Measurements from ENCODE around the gene PRR3.
A peak's percentile ranks its signal among the peaks of the same experiment; 100 is the strongest.
"Not testable (repeated sequence)": the region's sequence is repeated elsewhere in the genome, so short reads cannot be mapped to it uniquely, and the experiment has no call there.

Gene PRR3

GRCh38 chr6:30556906-30557682, at the start of gene PRR3:
TSS of gene PRR3 (plus strand) at chr6:30557295. CDS start at chr6:30557345, 50 bp downstream.
- Histone ChIP-seq H3K27me3 (ENCODE audit: control insufficient read depth, insufficient read depth, low read length) (no peaks in the 10 kb centered on the region), H3K4me1 (ENCODE audit: control insufficient read depth, insufficient read depth, low read length) (peaks cover 5% of the 10 kb centered on the region; the same call in 1 of the 2 replicates), H3K36me3 (ENCODE audit: control insufficient read depth, insufficient read depth, low read length) (peaks cover 35% of the 10 kb centered on the region), H3K4me3 (ENCODE audit: low read depth, low read length) (peak within 1 kb of the TSS; percentile 91), H3K9ac (ENCODE audit: low read length) (peak within 1 kb of the TSS; percentile 96), H3K9me3 (ENCODE audit: control insufficient read depth, insufficient read depth, low read depth, low read length) (no peaks in the 10 kb centered on the region), H3K27ac (ENCODE audit: low read depth, low read length) (peak within 1 kb of the TSS; percentile 88)

GRCh38 chr6:30507849-30508827, 49.0 kb upstream of the PRR3 start:
- peaks cover 3% of the 10 kb centered on the region; the same call in 1 of the 2 replicates for H3K4me1 ChIP-seq (ENCODE audit: control insufficient read depth, insufficient read depth, low read length)
- no peaks in the 10 kb centered on the region for H3K9me3 ChIP-seq (ENCODE audit: control insufficient read depth, insufficient read depth, low read depth, low read length)
- H3K9ac ChIP-seq (ENCODE audit: low read length): no peak overlapping the region
- no peaks in the 10 kb centered on the region for H3K27me3 ChIP-seq (ENCODE audit: control insufficient read depth, insufficient read depth, low read length)
- H3K4me3 ChIP-seq (ENCODE audit: low read depth, low read length): no peak overlapping the region
- no peak overlapping the region for H3K27ac ChIP-seq (ENCODE audit: low read depth, low read length)
- H3K36me3 ChIP-seq (ENCODE audit: control insufficient read depth, insufficient read depth, low read length): no peaks in the 10 kb centered on the region

- Histone ChIP-seq H3K4me3 (ENCODE audit: low read depth, low read length) (no peak overlapping the region), H3K9ac (ENCODE audit: low read length) (no peak overlapping the region), H3K27me3 (ENCODE audit: control insufficient read depth, insufficient read depth, low read length) (no peaks in the 10 kb centered on the region), H3K27ac (ENCODE audit: low read depth, low read length) (no peak overlapping the region), H3K9me3 (ENCODE audit: control insufficient read depth, insufficient read depth, low read depth, low read length) (no peaks in the 10 kb centered on the region), H3K36me3 (ENCODE audit: control insufficient read depth, insufficient read depth, low read length) (no peaks in the 10 kb centered on the region), H3K4me1 (ENCODE audit: control insufficient read depth, insufficient read depth, low read length) (peaks cover 3% of the 10 kb centered on the region; the same call in 1 of the 2 replicates)
These were observed 48.0 kb upstream of the PRR3 start for GRCh38 chr6:30508890-30509736.

- Histone ChIP-seq H3K9ac (ENCODE audit: low read length) (no peak overlapping the region), H3K27ac (ENCODE audit: low read depth, low read length) (no peak overlapping the region), H3K4me3 (ENCODE audit: low read depth, low read length) (no peak overlapping the region), H3K36me3 (ENCODE audit: control insufficient read depth, insufficient read depth, low read length) (no peaks in the 10 kb centered on the region), H3K9me3 (ENCODE audit: control insufficient read depth, insufficient read depth, low read depth, low read length) (no peaks in the 10 kb centered on the region), H3K27me3 (ENCODE audit: control insufficient read depth, insufficient read depth, low read length) (no peaks in the 10 kb centered on the region), H3K4me1 (ENCODE audit: control insufficient read depth, insufficient read depth, low read length) (peaks cover 14% of the 10 kb centered on the region)
These were observed 46.5 kb upstream of the PRR3 start for GRCh38 chr6:30510419-30511168.

GRCh38 chr6:30511169-30511546, 45.9 kb upstream of the PRR3 start:
- H3K9me3 ChIP-seq (ENCODE audit: control insufficient read depth, insufficient read depth, low read depth, low read length): no peaks in the 10 kb centered on the region
- peaks cover 14% of the 10 kb centered on the region for H3K4me1 ChIP-seq (ENCODE audit: control insufficient read depth, insufficient read depth, low read length)
- H3K9ac ChIP-seq (ENCODE audit: low read length): no peak overlapping the region
- no peaks in the 10 kb centered on the region for H3K36me3 ChIP-seq (ENCODE audit: control insufficient read depth, insufficient read depth, low read length)
- no peak overlapping the region for H3K27ac ChIP-seq (ENCODE audit: low read depth, low read length)
- H3K27me3 ChIP-seq (ENCODE audit: control insufficient read depth, insufficient read depth, low read length): no peaks in the 10 kb centered on the region
- no peak overlapping the region for H3K4me3 ChIP-seq (ENCODE audit: low read depth, low read length)

- H3K4me3 ChIP-seq (ENCODE audit: low read depth, low read length): no peak overlapping the region
- no peak overlapping the region for H3K9ac ChIP-seq (ENCODE audit: low read length)
- no peaks in the 10 kb centered on the region for H3K36me3 ChIP-seq (ENCODE audit: control insufficient read depth, insufficient read depth, low read length)
- H3K4me1 ChIP-seq (ENCODE audit: control insufficient read depth, insufficient read depth, low read length): peaks cover 14% of the 10 kb centered on the region
- H3K9me3 ChIP-seq (ENCODE audit: control insufficient read depth, insufficient read depth, low read depth, low read length): no peaks in the 10 kb centered on the region
- H3K27me3 ChIP-seq (ENCODE audit: control insufficient read depth, insufficient read depth, low read length): no peaks in the 10 kb centered on the region
- H3K27ac ChIP-seq (ENCODE audit: low read depth, low read length): no peak overlapping the region
These were observed 43.6 kb upstream of the PRR3 start for GRCh38 chr6:30513451-30513850.

- Histone ChIP-seq H3K27me3 (ENCODE audit: control insufficient read depth, insufficient read depth, low read length) (no peaks in the 10 kb centered on the region), H3K9ac (ENCODE audit: low read length) (peak overlapping the region; percentile 32), H3K4me3 (ENCODE audit: low read depth, low read length) (peak overlapping the region; percentile 57), H3K36me3 (ENCODE audit: control insufficient read depth, insufficient read depth, low read length) (no peaks in the 10 kb centered on the region), H3K4me1 (ENCODE audit: control insufficient read depth, insufficient read depth, low read length) (peaks cover 14% of the 10 kb centered on the region), H3K27ac (ENCODE audit: low read depth, low read length) (peak overlapping the region; percentile 12; the same call in 1 of the 2 replicates), H3K9me3 (ENCODE audit: control insufficient read depth, insufficient read depth, low read depth, low read length) (no peaks in the 10 kb centered on the region)
These were observed 42.0 kb upstream of the PRR3 start for GRCh38 chr6:30515106-30515505.

GRCh38 chr6:30515944-30516753, 40.9 kb upstream of the PRR3 start:
- Histone ChIP-seq H3K4me1 (ENCODE audit: control insufficient read depth, insufficient read depth, low read length) (peaks cover 11% of the 10 kb centered on the region), H3K9ac (ENCODE audit: low read length) (peak overlapping the region; percentile 32), H3K27ac (ENCODE audit: low read depth, low read length) (no peak overlapping the region; the same call in 1 of the 2 replicates), H3K27me3 (ENCODE audit: control insufficient read depth, insufficient read depth, low read length) (no peaks in the 10 kb centered on the region), H3K9me3 (ENCODE audit: control insufficient read depth, insufficient read depth, low read depth, low read length) (no peaks in the 10 kb centered on the region), H3K36me3 (ENCODE audit: control insufficient read depth, insufficient read depth, low read length) (no peaks in the 10 kb centered on the region), H3K4me3 (ENCODE audit: low read depth, low read length) (peak overlapping the region; percentile 57)

GRCh38 chr6:30516754-30517076, 40.4 kb upstream of the PRR3 start:
- H3K9me3 ChIP-seq (ENCODE audit: control insufficient read depth, insufficient read depth, low read depth, low read length); H3K27me3 ChIP-seq (ENCODE audit: control insufficient read depth, insufficient read depth, low read length); H3K36me3 ChIP-seq (ENCODE audit: control insufficient read depth, insufficient read depth, low read length); H3K27ac ChIP-seq (ENCODE audit: low read depth, low read length): not testable (repeated sequence)
- H3K4me3 ChIP-seq (ENCODE audit: low read depth, low read length): peak overlapping the region; percentile 57
- peaks cover 11% of the 10 kb centered on the region for H3K4me1 ChIP-seq (ENCODE audit: control insufficient read depth, insufficient read depth, low read length)
- H3K9ac ChIP-seq (ENCODE audit: low read length): peak overlapping the region; percentile 14

Data from HUES6 (cell line).